ENCODE measurements around the gene LHFPL3.
A peak's percentile ranks its signal among the peaks of the same experiment; 100 is the strongest.

LHFPL3 gene

GRCh38 chr7:104852386-104852785 lies 524.0 kb downstream of the LHFPL3 start:
- no peak for DNase-seq

- DNase-seq = no peak
Measured at GRCh38 chr7:104855861-104856260, 527.5 kb downstream of the LHFPL3 start.

- no peak for DNase-seq
Measured at GRCh38 chr7:104857458-104858425, 529.3 kb downstream of the LHFPL3 start.

- no peak for DNase-seq
Measured at GRCh38 chr7:104859754-104860426, 531.5 kb downstream of the LHFPL3 start.

- no peak for DNase-seq
Measured at GRCh38 chr7:104861729-104862390, 533.5 kb downstream of the LHFPL3 start.

- no peak for DNase-seq
Measured at GRCh38 chr7:104862719-104863118, 534.3 kb downstream of the LHFPL3 start.

GRCh38 chr7:104873401-104873800 lies 545.0 kb downstream of the LHFPL3 start:
- no peak for DNase-seq

- DNase-seq = no peak
Measured at GRCh38 chr7:104878577-104878976, 550.2 kb downstream of the LHFPL3 start.

- DNase-seq = no peak
Measured at GRCh38 chr7:104883248-104883717, 554.9 kb downstream of the LHFPL3 start.

GRCh38 chr7:104883718-104884452 lies 555.5 kb downstream of the LHFPL3 start:
- DNase-seq = peak; percentile 51

- DNase-seq = no peak
Measured at GRCh38 chr7:104886651-104887050, 558.2 kb downstream of the LHFPL3 start.

- DNase-seq = no peak
Measured at GRCh38 chr7:104890216-104890615, 561.8 kb downstream of the LHFPL3 start.

GRCh38 chr7:104891949-104892348 lies 563.5 kb downstream of the LHFPL3 start:
- DNase-seq = no peak

- DNase-seq = no peak
Measured at GRCh38 chr7:104894314-104894713, 565.9 kb downstream of the LHFPL3 start.

GRCh38 chr7:104894726-104895521 lies 566.5 kb downstream of the LHFPL3 start:
- DNase-seq = no peak

- no peak for DNase-seq
Measured at GRCh38 chr7:104895522-104896236, 567.3 kb downstream of the LHFPL3 start.

GRCh38 chr7:104898434-104898833 lies 570.0 kb downstream of the LHFPL3 start:
- DNase-seq = no peak

GRCh38 chr7:104900525-104901239 lies 572.3 kb downstream of the LHFPL3 start:
- no peak for DNase-seq

GRCh38 chr7:104901240-104901619 lies 572.8 kb downstream of the LHFPL3 start:
- DNase-seq = no peak

GRCh38 chr7:104902183-104902582 lies 573.8 kb downstream of the LHFPL3 start:
- no peak for DNase-seq

Measured in central memory CD4-positive, alpha-beta T cell (primary cell).